Endothelial cell of umbilical vein (primary cell): ENCODE measurements around the gene TBC1D7.

Experiments
- CTCF ChIP-seq, 2 donors: IDR thresholded peaks; 1 replicate in 1 of 2; 2 replicates in 1 of 2; pipeline ENCODE4 v1.5.1; 2011; ENCODE audit warnings: low read length in 2 of 2, mild to moderate bottlenecking in 2 of 2, moderate library complexity in 2 of 2, control low read depth in 1 of 2, inconsistent platforms in 1 of 2, low read depth in 1 of 2; ENCODE audit not compliant: insufficient read depth in 1 of 2; ENCODE audit errors: extremely low read depth in 1 of 2
- EZH2 ChIP-seq: IDR thresholded peaks from 2 replicates; pipeline ENCODE4 v1.6.1; 2012; ENCODE audit warnings: borderline replicate concordance, low read depth, mild to moderate bottlenecking, moderate library complexity, low read length, inconsistent platforms; ENCODE audit not compliant: severe bottlenecking
- FOS ChIP-seq: IDR thresholded peaks from 2 replicates; pipeline ENCODE4 v1.6.1; 2011; ENCODE audit warnings: mild to moderate bottlenecking, low read length, moderate library complexity, borderline replicate concordance; ENCODE audit not compliant: insufficient read depth
- GATA2 ChIP-seq: IDR thresholded peaks from 2 replicates; pipeline ENCODE4 v1.7.0; 2011; ENCODE audit warnings: low read depth, mild to moderate bottlenecking, moderate library complexity, mixed read lengths, low read length; ENCODE audit not compliant: insufficient read length, insufficient read depth
- JUN ChIP-seq: IDR thresholded peaks from 2 replicates; pipeline ENCODE4 v1.6.1; 2011; ENCODE audit warnings: borderline replicate concordance, low read depth; ENCODE audit not compliant: insufficient read length, insufficient read depth
- MAX ChIP-seq: IDR thresholded peaks from 2 replicates; pipeline ENCODE4 v1.6.1; 2011; ENCODE audit not compliant: insufficient read depth, insufficient read length
- MYC ChIP-seq: IDR thresholded peaks from one replicate; pipeline ENCODE4 v1.6.1; 2011; ENCODE audit warnings: mild to moderate bottlenecking, low read depth, low read length
- POLR2A ChIP-seq: IDR thresholded peaks from 2 replicates; pipeline ENCODE4 v1.6.1; 2012; ENCODE audit warnings: low read depth, mild to moderate bottlenecking, control low read depth, low read length
- POLR2AphosphoS5 ChIP-seq: IDR thresholded peaks from 2 replicates; pipeline ENCODE4 v1.6.1; 2012; ENCODE audit warnings: low read depth, mild to moderate bottlenecking, control low read depth, low read length, moderate library complexity; ENCODE audit not compliant: insufficient read depth

DNA sequence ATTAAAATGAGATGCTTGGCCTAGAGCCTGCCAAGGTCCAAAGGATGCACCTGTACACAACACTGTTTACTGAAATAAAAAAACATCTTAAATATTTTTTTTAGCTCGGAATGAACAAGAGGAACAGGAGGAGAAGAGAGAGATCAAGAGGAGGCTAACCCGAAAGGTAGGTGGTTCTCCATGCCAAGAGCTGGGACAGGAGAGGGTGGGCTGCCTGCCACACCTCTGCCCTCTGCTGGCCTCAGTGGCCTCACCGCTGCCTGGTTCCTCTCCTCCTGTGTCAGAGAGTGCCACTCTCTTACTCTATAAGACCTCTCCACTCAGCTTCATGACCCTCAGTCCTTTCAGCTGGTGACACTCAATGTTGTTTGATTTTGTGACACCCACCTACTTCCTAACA, 50.2 kb downstream of the TBC1D7 start:
- peak in 1 of 2 donors; percentile 29 for TF ChIP-seq CTCF (IDR thresholded peaks at IDR 0.05; ENCODE audit: extremely low read depth in 1 of 2, insufficient read depth in 1 of 2, low read depth in 1 of 2, low read length in 2 of 2)
- no peak for TF ChIP-seq EZH2
- TF ChIP-seq POLR2A = no peak
- no peak for TF ChIP-seq FOS
- TF ChIP-seq POLR2AphosphoS5 = no peak
- TF ChIP-seq GATA2 = no peak
- TF ChIP-seq MAX = no peak
- TF ChIP-seq MYC = no peak
- no peak for TF ChIP-seq JUN
